ENCODE results near the gene SLC15A1. TPM values are rescaled to one million over a fixed set of nuclear protein-coding genes. Genes with fewer than 3 reads are reported as not detected.

SLC15A1 gene, protein sequence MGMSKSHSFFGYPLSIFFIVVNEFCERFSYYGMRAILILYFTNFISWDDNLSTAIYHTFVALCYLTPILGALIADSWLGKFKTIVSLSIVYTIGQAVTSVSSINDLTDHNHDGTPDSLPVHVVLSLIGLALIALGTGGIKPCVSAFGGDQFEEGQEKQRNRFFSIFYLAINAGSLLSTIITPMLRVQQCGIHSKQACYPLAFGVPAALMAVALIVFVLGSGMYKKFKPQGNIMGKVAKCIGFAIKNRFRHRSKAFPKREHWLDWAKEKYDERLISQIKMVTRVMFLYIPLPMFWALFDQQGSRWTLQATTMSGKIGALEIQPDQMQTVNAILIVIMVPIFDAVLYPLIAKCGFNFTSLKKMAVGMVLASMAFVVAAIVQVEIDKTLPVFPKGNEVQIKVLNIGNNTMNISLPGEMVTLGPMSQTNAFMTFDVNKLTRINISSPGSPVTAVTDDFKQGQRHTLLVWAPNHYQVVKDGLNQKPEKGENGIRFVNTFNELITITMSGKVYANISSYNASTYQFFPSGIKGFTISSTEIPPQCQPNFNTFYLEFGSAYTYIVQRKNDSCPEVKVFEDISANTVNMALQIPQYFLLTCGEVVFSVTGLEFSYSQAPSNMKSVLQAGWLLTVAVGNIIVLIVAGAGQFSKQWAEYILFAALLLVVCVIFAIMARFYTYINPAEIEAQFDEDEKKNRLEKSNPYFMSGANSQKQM
- not detected in 2 replicates for total RNA-seq (2014; rRNA removed; shearing (Covaris generic); ENCODE audit: low replicate concordance)

- DNase-seq (ENCODE audit: low read depth): no peak
- in situ Hi-C loops (cut with HindIII; ENCODE audit: low pct_unique_long_range_greater_than_20kb, low sequenced_read_pairs): no loop called here
Observed at GRCh38 chr13:98752467-98753290, at the start of gene SLC15A1. Gene SLC15A1, minus strand, starts transcription at chr13:98752672. Its CDS starts 74 bp downstream, at chr13:98752598.

DNA sequence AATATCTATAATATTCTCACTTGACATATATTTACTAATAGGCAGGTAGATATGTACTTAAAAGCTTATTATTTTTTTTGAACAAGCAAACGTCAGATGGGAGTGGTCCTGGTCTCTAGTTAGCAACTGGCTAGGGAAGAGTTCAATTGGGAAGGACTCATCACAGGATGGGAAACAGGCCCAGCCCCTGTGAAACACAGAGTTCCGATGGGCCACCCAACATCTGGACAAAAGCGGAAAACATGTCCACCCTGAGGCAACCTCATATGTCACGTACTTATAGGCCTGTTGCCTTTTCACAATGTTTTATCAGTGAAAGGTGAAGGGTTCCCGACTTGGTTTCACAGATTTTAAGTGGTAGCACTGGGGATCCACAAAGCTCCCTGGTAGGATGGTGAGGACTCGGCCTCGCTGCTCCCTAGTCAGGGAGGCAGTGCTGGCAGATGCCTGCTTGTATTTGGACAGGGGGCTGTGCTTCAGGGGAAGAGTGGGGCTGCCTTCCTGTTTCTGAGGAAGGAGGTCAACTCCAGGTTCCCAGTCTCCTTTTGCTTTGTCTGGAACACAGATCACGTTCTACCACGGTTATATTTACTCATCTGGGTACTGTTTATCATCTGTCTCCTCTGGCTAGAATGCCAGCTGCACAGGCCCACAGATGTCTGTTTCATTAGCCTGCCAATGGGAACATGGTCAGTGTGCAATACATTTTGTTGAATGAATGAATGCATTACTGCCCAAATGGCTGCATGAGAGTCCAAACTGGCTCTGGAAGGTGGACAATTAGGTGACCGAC, 49.4 kb upstream of the SLC15A1 start:
- in situ Hi-C loops (cut with HindIII; ENCODE audit: low pct_unique_long_range_greater_than_20kb, low sequenced_read_pairs): no loop called here
- no peak for DNase-seq (ENCODE audit: low read depth)

GRCh38 chr13:98800078-98800477, 47.6 kb upstream of the SLC15A1 start:
- DNase-seq (ENCODE audit: low read depth): no peak
- in situ Hi-C loops (cut with HindIII; ENCODE audit: low pct_unique_long_range_greater_than_20kb, low sequenced_read_pairs): no loop called here

- in situ Hi-C loops (cut with HindIII; ENCODE audit: low pct_unique_long_range_greater_than_20kb, low sequenced_read_pairs): no loop called here
- no peak for DNase-seq (ENCODE audit: low read depth)
Observed at GRCh38 chr13:98798849-98799645, 46.6 kb upstream of the SLC15A1 start.

GRCh38 chr13:98797456-98797855, 45.0 kb upstream of the SLC15A1 start:
- no peak for DNase-seq (ENCODE audit: low read depth)
- in situ Hi-C loops (cut with HindIII; ENCODE audit: low pct_unique_long_range_greater_than_20kb, low sequenced_read_pairs): no loop called here

- no peak for DNase-seq (ENCODE audit: low read depth)
- in situ Hi-C loops (cut with HindIII; ENCODE audit: low pct_unique_long_range_greater_than_20kb, low sequenced_read_pairs): no loop called here
Observed at GRCh38 chr13:98796798-98797197, 44.3 kb upstream of the SLC15A1 start.

DNA sequence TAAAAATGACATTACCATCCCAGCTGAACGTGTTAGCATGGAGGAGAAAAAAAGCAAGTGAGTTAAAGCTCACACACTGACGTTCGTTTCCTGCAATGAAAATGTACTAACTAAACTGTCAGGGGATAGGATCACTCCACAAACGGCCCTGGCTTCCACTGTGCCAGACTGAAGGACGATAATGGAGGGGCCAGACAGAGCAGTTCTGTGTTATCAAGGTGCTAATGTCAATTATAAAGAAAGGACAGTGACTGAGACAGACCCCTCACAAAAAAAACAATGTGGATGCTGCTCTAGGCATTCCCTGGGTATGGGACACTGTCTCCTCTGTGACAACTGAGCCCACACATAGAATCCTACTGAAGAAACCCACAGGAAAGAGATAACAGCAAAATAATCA, 43.7 kb upstream of the SLC15A1 start:
- no peak for DNase-seq (ENCODE audit: low read depth)
- in situ Hi-C loops (cut with HindIII; ENCODE audit: low pct_unique_long_range_greater_than_20kb, low sequenced_read_pairs): no loop called here

GRCh38 chr13:98795220-98795619, 42.7 kb upstream of the SLC15A1 start:
- no peak for DNase-seq (ENCODE audit: low read depth)
- in situ Hi-C loops (cut with HindIII; ENCODE audit: low pct_unique_long_range_greater_than_20kb, low sequenced_read_pairs): no loop called here

- in situ Hi-C loops (cut with HindIII; ENCODE audit: low pct_unique_long_range_greater_than_20kb, low sequenced_read_pairs): no loop called here
- no peak for DNase-seq (ENCODE audit: low read depth)
Observed at GRCh38 chr13:98794498-98794897, 42.0 kb upstream of the SLC15A1 start.

- in situ Hi-C loops (cut with HindIII; ENCODE audit: low pct_unique_long_range_greater_than_20kb, low sequenced_read_pairs): no loop called here
- no peak for DNase-seq (ENCODE audit: low read depth)
Observed at GRCh38 chr13:98792785-98793495, 40.5 kb upstream of the SLC15A1 start.

GRCh38 chr13:98792321-98792720, 39.8 kb upstream of the SLC15A1 start:
- no peak for DNase-seq (ENCODE audit: low read depth)
- in situ Hi-C loops (cut with HindIII; ENCODE audit: low pct_unique_long_range_greater_than_20kb, low sequenced_read_pairs): no loop called here

DNA sequence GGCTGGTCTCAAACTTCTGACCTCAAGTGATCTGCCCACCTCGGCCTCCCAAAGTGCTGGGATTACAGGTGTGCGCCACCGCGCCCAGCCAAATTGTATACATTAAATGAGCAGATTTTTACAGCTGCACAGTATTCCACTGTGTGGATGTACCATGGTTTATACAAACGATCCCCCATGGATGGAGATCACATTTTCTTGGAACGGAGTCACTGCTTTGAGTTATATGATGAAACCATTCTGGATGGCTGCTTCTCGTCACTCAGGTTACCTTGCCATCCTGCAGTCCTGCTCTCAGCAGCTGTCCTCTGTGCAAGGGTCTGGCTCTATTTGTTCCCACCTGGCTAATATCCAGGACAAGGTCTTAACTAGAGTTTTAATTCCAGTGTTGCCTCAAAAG, 39.1 kb upstream of the SLC15A1 start:
- in situ Hi-C loops (cut with HindIII; ENCODE audit: low pct_unique_long_range_greater_than_20kb, low sequenced_read_pairs): no loop called here
- DNase-seq (ENCODE audit: low read depth): no peak

DNA sequence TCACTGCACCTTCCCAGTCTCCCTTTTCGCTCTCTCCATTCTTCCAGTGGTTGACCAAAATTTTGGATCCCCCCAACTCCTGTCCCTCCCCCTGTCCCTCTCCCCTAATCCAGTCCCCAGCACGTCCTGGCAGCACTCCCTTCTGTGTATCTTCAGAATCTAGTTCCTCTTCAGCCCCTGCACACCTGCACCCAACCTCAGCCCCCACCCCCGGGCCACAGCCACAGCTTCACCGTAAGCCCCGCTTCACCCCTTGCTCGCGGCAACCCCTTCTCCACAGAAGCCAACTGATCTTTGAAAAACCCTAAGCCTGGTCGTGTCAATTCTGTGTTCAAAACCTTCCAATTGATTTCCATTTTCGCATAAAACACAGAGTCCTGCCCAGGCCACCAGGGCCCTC, 35.5 kb upstream of the SLC15A1 start:
- in situ Hi-C loops (cut with HindIII; ENCODE audit: low pct_unique_long_range_greater_than_20kb, low sequenced_read_pairs): no loop called here
- DNase-seq (ENCODE audit: low read depth): no peak

DNA sequence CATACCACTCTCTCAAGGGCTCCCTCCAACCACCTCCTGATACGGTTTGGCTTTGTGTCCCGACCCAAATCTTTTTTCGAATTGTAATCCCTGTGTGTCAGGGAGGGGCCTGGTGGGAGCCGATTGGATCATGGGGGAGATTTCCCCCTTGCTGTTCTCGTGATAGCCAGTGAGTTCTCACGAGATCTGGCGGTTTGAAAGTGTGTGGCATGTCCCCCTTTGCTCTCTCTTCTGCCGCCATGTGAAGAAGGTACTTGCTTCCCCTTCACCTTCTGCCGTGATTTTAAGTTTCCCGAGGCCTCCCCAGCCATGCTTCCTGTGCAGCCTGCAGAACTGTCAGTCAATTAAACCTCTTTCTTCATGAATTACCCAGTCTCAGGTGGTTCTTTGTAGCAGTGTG, 34.7 kb upstream of the SLC15A1 start:
- in situ Hi-C loops (cut with HindIII; ENCODE audit: low pct_unique_long_range_greater_than_20kb, low sequenced_read_pairs): no loop called here
- no peak for DNase-seq (ENCODE audit: low read depth)

GRCh38 chr13:98786023-98786422, 33.6 kb upstream of the SLC15A1 start:
- DNase-seq (ENCODE audit: low read depth): peak; percentile 24
- in situ Hi-C loops (cut with HindIII; ENCODE audit: low pct_unique_long_range_greater_than_20kb, low sequenced_read_pairs): no loop called here

DNA sequence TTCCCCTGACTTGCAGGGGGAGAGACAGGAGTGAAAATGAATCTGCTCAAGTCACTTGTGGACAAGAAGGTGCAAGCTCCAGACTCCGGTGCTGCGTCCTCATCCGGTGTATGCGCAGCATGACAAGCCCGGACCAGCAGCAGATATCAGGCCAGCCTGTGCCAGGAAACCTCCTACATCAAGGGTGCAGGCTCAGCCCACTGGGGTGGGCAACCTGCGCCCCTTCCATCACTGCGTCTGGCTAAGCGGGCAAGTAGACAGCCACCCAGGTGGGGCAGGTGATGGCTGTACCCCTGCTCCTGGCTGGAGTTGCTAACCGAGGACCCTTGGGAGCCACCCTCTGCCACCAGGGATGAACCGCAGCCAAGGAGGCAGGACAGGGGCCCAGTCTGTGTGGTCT, 32.9 kb upstream of the SLC15A1 start:
- no peak for DNase-seq (ENCODE audit: low read depth)
- in situ Hi-C loops (cut with HindIII; ENCODE audit: low pct_unique_long_range_greater_than_20kb, low sequenced_read_pairs): no loop called here

DNA sequence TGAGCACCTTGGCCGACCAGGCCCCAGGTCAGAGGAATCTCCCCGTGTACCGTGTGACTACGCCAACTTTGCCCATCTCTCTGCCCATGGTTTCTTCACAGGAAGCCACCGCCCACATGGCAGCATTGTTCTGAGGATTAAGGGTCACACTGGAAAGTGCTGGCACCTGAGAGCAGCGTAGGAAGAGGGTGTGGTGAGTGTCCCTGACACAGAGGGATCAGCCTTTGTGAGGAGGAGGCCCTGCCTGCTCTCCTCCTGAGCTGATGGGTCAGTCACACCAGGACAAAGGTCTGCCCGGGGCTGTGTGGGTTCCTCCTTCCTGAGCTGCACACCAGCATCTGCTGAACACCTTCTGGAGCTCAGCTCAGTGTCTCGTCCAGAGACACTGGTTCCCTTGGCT, 32.2 kb upstream of the SLC15A1 start:
- no peak for DNase-seq (ENCODE audit: low read depth)
- in situ Hi-C loops (cut with HindIII; ENCODE audit: low pct_unique_long_range_greater_than_20kb, low sequenced_read_pairs): no loop called here

Data from Caki2 (cell line).